HG03039 (cell line): Measurements from ENCODE around the gene FXYD6.

Source experiments
- ATAC-seq: cut with Tn5 transposase; IDR thresholded peaks from one replicate; pipeline ENCODE4 v1.9.1; 2021; ENCODE audit warnings: mild to moderate bottlenecking, moderate library complexity; ENCODE audit not compliant: unreplicated experiment

The FXYD6 gene

DNA sequence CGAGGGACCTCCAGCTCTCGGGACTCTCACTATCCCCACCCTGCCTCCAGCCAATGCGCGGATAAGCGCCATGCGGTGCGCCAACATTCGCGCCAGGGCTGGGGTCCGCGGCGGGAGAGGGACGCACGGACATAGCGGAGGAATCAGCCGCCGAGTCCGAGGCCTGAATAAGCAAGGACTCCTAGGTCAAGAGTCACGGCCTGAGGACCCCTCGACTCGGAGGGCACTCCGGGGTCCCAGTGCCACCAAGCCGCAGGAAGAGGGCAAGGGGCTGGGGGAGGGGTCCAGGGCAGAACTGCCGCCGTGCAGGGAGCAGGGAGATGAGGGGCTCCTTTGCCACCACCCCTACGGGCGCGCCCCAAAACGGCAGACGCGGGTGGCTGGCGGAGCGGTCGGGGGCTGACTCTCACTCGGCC is 80.0 kb downstream of the FXYD6 start:
- no peak for ATAC-seq

DNA sequence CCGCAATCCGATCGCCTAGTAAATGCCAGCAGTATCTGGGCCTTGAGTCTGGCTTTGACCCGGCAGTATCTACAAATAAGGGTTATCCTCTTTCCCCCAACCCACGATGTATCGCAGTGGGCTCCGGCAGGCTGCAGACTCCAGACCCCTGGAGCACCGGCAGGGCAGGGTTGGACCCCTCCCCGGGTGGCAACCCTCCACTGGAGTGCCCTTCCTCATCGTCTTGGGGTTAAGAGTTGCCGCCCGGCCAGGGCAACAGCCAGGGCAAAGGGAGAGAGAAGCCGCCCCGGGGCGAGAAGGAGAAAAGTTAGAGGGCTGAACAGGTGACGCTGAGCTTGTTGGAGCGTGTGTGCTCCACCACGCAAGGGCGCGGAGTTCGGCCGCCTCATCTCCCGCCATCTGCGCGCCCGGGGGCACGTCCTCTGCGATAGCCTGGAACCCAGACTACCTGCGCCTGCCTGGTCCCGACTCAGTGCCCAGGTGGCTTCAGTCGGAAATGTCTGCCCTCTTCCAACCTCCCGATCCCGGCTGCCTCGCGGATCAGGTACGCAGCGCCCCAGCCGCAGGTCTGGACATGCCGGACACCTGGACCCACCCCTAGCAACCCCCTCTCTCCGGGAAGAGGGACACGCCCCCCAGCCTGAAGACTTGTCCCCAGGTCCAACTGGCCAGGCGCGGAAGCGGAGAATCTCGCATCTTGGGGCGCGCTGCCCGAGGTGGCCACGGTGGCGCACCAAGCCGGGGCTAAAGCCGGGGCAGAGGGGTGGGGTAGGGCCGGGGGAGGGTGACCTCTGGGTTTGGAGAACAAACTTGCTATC is 80.6 kb downstream of the FXYD6 start:
- ATAC-seq, result no peak

DNA sequence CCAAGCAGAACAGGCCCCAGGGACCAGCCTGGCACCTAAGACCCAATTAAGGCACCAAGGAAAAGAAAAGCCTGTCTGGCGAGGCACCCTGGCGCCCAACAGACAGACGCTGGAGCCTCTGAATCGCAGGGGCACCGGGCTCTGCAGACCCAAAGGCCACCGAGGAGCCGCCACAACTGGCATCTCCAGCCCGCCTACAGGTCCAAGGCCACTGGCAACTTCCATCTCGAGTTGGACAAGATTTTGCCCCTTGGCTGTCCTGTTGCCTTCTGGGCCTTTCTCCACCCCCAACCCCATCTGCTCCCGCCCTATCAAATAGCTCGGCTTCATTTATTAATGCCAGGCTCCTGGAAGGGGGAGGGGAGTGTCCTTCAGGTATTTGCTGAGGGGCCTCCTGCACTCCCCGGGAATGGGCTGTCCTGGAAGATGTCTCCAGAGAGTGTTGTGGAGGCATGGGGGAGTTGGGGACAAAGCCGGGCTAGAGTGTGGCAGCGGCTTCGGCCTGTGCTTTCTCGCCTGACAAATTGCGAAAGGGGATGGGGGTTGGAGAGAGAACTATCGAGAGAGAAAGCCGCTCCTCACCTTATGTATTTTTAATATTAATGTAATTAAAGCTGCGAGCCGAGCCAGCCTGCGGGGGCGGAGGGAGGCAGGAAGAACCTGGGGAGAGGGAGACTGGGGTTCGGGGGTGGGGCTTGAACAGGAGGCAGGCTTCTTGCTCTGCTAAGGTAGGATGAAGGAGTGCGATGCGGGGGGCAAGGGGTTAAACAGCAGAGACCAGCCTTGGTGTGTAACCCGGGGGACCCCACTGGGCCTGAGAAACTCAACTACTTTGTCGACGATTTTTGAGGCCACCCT is 81.5 kb downstream of the FXYD6 start:
- ATAC-seq, result no peak

DNA sequence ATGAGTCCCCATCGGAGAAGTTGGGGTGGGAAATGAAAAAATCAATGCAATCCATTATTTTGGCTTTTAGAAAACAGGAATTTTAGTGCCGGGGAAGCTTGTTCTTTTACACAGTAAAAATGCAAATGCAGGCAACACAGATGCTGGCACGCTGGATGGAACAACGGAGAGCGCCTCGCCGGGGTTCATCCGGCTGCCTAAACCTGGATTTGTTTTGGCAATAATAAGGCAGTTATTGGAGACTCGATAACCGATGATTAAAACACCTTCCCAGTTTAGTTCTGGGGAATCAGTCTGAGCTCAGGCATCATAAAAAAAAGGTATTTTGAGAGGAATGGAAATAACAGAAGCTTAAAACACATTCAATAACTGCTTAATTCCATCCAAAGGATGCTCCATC is 82.3 kb downstream of the FXYD6 start:
- ATAC-seq, result no peak

DNA sequence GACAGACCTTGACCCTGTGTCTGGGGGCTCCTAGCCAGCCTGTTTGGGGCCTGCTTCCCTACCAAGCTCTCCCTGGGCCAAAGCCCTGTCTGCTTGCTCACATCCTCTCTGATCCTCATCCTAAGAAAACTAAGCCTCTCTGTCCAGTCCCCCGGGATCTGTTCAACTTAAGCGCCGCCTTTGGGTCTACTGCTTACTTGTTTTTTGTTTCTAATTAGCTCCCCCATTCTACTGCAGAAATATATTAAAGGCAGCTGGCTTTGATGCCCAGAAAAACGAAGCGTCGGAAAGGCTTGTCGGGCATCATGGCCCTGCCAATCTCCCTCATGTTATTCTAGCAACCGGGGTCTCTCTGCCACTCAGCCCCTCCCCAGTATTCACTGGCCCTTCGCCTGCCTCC is 82.9 kb downstream of the FXYD6 start:
- no peak for ATAC-seq

DNA sequence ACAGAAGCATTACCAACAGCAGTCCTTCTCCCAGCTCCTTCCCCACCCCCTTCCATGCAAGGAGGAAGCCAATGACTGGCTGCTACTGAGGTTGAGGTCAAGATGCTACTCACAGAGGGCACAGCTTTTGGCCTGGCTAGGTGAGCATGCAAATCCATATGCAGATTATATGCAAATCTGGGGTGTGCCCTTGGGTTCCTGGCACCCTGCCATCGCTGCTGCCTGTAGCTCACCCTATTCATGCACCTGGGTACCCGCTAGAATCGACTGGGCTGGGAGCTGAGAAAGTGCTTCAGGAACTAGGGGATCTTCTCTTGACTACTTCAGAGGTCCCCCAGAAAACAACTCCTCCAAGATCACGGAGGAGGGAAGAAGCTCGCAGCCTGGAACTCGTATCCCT is 83.5 kb downstream of the FXYD6 start:
- no peak for ATAC-seq

DNA sequence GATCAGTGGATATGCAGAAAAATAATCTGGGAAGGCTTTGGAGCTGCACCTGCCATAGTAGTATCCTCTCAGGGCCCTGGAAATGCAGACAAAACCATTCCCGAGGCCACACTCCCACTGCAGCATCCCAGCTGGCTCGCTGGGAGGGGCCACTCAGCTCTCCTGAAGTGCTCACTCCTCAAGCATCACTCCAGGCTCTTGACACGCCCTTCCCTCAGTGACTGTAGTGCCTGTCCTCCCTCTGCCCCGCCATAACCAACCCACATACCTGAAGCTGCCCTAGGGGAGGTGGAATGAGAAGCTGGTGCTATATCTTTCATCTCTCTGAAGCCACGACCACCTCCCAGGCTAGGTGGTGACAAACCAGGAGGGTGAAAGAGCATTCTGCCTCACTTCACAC is 84.2 kb downstream of the FXYD6 start:
- ATAC-seq, result no peak

DNA sequence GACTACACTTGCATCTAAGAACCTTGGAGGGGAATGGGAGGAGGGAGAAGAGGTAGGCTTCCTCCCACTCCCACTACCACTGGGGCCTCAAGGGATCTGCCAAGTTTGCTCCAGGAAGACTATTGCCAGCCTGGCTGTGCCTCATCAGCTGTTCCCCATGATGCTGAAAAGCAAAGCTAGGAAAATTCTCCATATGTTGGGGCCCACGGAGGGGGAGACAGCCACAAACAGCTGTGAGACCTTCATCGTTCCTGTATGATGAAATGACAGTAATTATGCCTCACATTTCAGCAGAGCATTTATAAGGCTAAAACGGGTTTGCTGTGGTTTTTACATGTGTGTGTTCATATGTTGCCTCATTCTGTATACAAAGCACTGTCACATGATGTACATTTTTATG is 86.2 kb downstream of the FXYD6 start:
- ATAC-seq, result no peak

DNA sequence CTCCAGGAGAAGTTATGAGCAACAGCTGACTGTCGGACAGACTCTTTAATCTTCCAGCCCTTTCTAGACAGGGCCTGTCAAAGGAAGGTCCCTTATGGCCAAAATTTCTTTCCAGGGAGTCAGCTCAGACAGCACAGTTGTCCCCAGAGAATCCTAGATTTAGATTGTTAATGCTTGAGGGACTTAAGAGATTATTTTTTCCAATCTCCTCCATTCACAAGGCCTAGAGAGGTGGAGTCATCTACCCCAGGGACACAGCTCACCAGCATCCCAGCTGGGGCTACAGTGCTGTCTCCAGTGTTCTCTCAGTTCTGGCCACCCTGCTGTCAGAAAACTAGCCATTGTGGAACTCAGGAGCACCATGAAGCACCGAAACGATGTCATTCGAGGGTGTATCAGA is 87.2 kb downstream of the FXYD6 start:
- ATAC-seq, result no peak
